Hepatocyte (in vitro differentiated cells): ENCODE data around the gene RBM33.

Source experiments
- CTCF ChIP-seq: fragments of 200-600 bp; sonication (generic); IDR thresholded peaks from 2 replicates; pipeline ENCODE4 v1.5.1; 2016; ENCODE audit warnings: antibody characterized with exemption, mild to moderate bottlenecking; ENCODE audit not compliant: poor library complexity
- EZH2 ChIP-seq: fragments of 200-600 bp; sonication (generic); IDR thresholded peaks from 2 replicates; pipeline ENCODE4 v1.6.1; 2016; ENCODE audit warnings: antibody characterized with exemption, mild to moderate bottlenecking, borderline replicate concordance
- EZH2phosphoT487 ChIP-seq: fragments of 200-600 bp; sonication (generic); IDR thresholded peaks from one replicate; pipeline ENCODE4 v1.6.1; 2018; ENCODE audit warnings: antibody characterized with exemption, mild to moderate bottlenecking, low read depth, moderate library complexity; ENCODE audit not compliant: unreplicated experiment, severe bottlenecking

- TF ChIP-seq CTCF (no peak), EZH2 (no peak), EZH2phosphoT487 (no peak)
Observed at GRCh38 chr7:155781433-155781832, 137.0 kb downstream of the RBM33 start.
